ENCODE data around the gene CRYBA2. TPM values are rescaled to one million over a fixed set of nuclear protein-coding genes. Genes with fewer than 3 reads are reported as not detected.

Gene CRYBA2
- total RNA-seq, 1 experiment from 2014 or later = not detected

DNA sequence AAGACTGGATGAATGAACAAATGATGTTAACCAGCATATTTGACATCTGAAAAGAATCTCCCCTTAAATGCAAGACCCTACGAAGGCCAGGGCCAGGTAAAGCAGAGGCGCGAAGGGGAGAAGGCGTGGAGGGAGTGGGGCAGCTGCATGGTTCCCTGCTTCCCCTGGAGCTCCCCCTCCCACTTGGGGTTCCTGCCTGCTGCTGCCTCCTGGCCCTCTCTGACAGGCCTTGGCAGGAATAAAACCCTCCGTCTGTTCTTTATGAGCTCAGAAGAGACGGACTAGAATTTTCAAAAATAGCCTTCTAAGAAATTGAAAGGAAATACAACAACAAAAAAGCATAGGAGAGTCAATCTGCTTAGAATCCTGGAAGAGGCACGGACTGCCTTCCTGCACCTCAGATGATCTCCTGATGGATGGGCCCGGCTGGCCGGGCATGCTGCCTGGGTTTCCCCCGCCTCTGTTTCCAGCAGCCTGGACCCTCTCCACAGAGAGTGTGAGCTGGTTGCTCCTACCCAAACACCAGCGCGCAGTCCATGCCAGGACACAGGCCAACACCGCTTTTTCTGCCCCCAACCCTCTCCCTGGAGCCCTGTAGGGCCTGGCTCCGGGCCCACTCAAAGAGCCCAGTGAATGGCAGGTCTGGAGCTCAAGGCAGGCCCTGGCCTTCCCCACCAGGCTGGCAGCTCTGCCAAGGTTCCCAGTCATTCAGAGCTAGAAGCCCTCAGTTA, 24.1 kb upstream of the CRYBA2 start:
- Histone ChIP-seq H3K9ac (ENCODE audit: low read length) (no peak overlapping the region), H3K36me3 (ENCODE audit: control insufficient read depth in 1 of 2, insufficient read depth in 2 of 2, low read length in 2 of 2) (no peaks in the 10 kb centered on the region), H3K79me2 (ENCODE audit: insufficient read depth, low read length) (no peaks in the 10 kb centered on the region), H3K4me1 (ENCODE audit: control insufficient read depth in 1 of 2, insufficient read depth in 2 of 2, low read length in 2 of 2) (no peaks in the 10 kb centered on the region), H3K9me3 (ENCODE audit: control insufficient read depth in 1 of 2, insufficient read depth in 1 of 2, low read depth in 1 of 2, low read length in 2 of 2) (no peaks in the 10 kb centered on the region), H4K20me1 (ENCODE audit: insufficient read depth) (no peaks in the 10 kb centered on the region), H3K9me2 (ENCODE audit: insufficient read depth) (no peaks in the 10 kb centered on the region), H2AFZ (ENCODE audit: low read depth, low read length, poor library complexity, severe bottlenecking) (no peak overlapping the region), H3K4me3 (replicated peaks in 1 of 2; ENCODE audit: low read depth in 1 of 2, low read length in 2 of 2) (no peak overlapping the region), H3K27me3 (ENCODE audit: insufficient read depth, low read length) (no peaks in the 10 kb centered on the region), H3K4me2 (ENCODE audit: low read length) (no peak overlapping the region), H3K27ac (ENCODE audit: low read depth, low read length) (no peak overlapping the region)
- TF ChIP-seq, protein P1, sequence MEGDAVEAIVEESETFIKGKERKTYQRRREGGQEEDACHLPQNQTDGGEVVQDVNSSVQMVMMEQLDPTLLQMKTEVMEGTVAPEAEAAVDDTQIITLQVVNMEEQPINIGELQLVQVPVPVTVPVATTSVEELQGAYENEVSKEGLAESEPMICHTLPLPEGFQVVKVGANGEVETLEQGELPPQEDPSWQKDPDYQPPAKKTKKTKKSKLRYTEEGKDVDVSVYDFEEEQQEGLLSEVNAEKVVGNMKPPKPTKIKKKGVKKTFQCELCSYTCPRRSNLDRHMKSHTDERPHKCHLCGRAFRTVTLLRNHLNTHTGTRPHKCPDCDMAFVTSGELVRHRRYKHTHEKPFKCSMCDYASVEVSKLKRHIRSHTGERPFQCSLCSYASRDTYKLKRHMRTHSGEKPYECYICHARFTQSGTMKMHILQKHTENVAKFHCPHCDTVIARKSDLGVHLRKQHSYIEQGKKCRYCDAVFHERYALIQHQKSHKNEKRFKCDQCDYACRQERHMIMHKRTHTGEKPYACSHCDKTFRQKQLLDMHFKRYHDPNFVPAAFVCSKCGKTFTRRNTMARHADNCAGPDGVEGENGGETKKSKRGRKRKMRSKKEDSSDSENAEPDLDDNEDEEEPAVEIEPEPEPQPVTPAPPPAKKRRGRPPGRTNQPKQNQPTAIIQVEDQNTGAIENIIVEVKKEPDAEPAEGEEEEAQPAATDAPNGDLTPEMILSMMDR (IDR thresholded peaks at IDR 0.05 in 2 of 3, conservative IDR thresholded peaks at IDR 0.05 in 1 of 3; ENCODE audit: borderline replicate concordance in 1 of 3, insufficient read depth in 1 of 3, low read depth in 2 of 3, low read length in 2 of 3) = no peak
- no peak for TF ChIP-seq SRF (IDR thresholded peaks at IDR 0.05; ENCODE audit: low read depth)
- no peak for TF ChIP-seq SP1 (IDR thresholded peaks at IDR 0.05; ENCODE audit: low read depth)
- TF ChIP-seq ZNF274 (IDR thresholded peaks at IDR 0.05; ENCODE audit: low read depth, low read length) = no peak
- TF ChIP-seq ZFX (IDR thresholded peaks at IDR 0.05) = no peak
- no peak for TF ChIP-seq CEBPB (IDR thresholded peaks at IDR 0.05; ENCODE audit: low read depth)
- TF ChIP-seq JUND (IDR thresholded peaks at IDR 0.05) = no peak
- TF ChIP-seq SIN3A (IDR thresholded peaks at IDR 0.05; ENCODE audit: low read depth) = no peak
- TF ChIP-seq EZH2 (IDR thresholded peaks at IDR 0.05) = no peak
- no peak for TF ChIP-seq FOSL1 (IDR thresholded peaks at IDR 0.05; ENCODE audit: low read depth)
- TF ChIP-seq, protein P2, sequence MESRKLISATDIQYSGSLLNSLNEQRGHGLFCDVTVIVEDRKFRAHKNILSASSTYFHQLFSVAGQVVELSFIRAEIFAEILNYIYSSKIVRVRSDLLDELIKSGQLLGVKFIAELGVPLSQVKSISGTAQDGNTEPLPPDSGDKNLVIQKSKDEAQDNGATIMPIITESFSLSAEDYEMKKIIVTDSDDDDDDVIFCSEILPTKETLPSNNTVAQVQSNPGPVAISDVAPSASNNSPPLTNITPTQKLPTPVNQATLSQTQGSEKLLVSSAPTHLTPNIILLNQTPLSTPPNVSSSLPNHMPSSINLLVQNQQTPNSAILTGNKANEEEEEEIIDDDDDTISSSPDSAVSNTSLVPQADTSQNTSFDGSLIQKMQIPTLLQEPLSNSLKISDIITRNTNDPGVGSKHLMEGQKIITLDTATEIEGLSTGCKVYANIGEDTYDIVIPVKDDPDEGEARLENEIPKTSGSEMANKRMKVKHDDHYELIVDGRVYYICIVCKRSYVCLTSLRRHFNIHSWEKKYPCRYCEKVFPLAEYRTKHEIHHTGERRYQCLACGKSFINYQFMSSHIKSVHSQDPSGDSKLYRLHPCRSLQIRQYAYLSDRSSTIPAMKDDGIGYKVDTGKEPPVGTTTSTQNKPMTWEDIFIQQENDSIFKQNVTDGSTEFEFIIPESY (IDR thresholded peaks at IDR 0.05; ENCODE audit: extremely low read depth, insufficient replicate concordance, low read length) = no peak
- TF ChIP-seq YY1 (IDR thresholded peaks at IDR 0.05; ENCODE audit: extremely low read depth, insufficient replicate concordance, low read depth, low read length) = no peak
- TF ChIP-seq, protein P3, sequence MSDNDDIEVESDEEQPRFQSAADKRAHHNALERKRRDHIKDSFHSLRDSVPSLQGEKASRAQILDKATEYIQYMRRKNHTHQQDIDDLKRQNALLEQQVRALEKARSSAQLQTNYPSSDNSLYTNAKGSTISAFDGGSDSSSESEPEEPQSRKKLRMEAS (IDR thresholded peaks at IDR 0.05) = no peak
- TF ChIP-seq, protein P4, sequence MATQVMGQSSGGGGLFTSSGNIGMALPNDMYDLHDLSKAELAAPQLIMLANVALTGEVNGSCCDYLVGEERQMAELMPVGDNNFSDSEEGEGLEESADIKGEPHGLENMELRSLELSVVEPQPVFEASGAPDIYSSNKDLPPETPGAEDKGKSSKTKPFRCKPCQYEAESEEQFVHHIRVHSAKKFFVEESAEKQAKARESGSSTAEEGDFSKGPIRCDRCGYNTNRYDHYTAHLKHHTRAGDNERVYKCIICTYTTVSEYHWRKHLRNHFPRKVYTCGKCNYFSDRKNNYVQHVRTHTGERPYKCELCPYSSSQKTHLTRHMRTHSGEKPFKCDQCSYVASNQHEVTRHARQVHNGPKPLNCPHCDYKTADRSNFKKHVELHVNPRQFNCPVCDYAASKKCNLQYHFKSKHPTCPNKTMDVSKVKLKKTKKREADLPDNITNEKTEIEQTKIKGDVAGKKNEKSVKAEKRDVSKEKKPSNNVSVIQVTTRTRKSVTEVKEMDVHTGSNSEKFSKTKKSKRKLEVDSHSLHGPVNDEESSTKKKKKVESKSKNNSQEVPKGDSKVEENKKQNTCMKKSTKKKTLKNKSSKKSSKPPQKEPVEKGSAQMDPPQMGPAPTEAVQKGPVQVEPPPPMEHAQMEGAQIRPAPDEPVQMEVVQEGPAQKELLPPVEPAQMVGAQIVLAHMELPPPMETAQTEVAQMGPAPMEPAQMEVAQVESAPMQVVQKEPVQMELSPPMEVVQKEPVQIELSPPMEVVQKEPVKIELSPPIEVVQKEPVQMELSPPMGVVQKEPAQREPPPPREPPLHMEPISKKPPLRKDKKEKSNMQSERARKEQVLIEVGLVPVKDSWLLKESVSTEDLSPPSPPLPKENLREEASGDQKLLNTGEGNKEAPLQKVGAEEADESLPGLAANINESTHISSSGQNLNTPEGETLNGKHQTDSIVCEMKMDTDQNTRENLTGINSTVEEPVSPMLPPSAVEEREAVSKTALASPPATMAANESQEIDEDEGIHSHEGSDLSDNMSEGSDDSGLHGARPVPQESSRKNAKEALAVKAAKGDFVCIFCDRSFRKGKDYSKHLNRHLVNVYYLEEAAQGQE (IDR thresholded peaks at IDR 0.05; ENCODE audit: low read depth) = no peak
- TF ChIP-seq EGR1 (IDR thresholded peaks at IDR 0.05; ENCODE audit: low read depth) = no peak
- TF ChIP-seq, protein P5, sequence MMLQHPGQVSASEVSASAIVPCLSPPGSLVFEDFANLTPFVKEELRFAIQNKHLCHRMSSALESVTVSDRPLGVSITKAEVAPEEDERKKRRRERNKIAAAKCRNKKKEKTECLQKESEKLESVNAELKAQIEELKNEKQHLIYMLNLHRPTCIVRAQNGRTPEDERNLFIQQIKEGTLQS (IDR thresholded peaks at IDR 0.05) = no peak
- RAD21 ChIA-PET (ENCODE audit: low non-redundant PET in 1 of 2, low total read pairs in 2 of 2, uncharacterized antibody in 2 of 2, unreplicated experiment in 2 of 2) = no interaction called here
- no TSS peak for BruUV-seq (replicated peaks)
- intact Hi-C loops (cut with micrococcal nuclease) = no loop called here
- POLR2A ChIA-PET = no interaction called here
- no peak for DNase-seq (ENCODE audit: low read depth, low spot score)
- CTCF ChIA-PET = interaction anchor here (1.4 to 2.1 kb wide), 2 partner anchors 13 kb away, joined by 3 to 7 read pairs; no protein-coding TSS in a partner anchor
- ATAC-seq = no peak

All from HCT116 (cell line).